OCI-LY7 (cell line): ENCODE data around the gene EVI5.

Experiments used
- EZH2phosphoT487 ChIP-seq: fragments of 200-600 bp; sonication (generic); IDR thresholded peaks from 2 replicates; pipeline ENCODE4 v1.6.1; 2018; ENCODE audit warnings: low read depth, borderline replicate concordance, mild to moderate bottlenecking, mixed run types, antibody characterized with exemption, low read length, moderate library complexity, mixed read lengths
- TF ChIP-seq, protein P1 (sequence below): fragments of 200-600 bp; sonication (generic); conservative IDR thresholded peaks from 2 replicates; pipeline ENCODE4 v1.5.1; 2014; ENCODE audit warnings: mild to moderate bottlenecking, antibody characterized with exemption, low read length, moderate library complexity, mixed read lengths

DNA sequence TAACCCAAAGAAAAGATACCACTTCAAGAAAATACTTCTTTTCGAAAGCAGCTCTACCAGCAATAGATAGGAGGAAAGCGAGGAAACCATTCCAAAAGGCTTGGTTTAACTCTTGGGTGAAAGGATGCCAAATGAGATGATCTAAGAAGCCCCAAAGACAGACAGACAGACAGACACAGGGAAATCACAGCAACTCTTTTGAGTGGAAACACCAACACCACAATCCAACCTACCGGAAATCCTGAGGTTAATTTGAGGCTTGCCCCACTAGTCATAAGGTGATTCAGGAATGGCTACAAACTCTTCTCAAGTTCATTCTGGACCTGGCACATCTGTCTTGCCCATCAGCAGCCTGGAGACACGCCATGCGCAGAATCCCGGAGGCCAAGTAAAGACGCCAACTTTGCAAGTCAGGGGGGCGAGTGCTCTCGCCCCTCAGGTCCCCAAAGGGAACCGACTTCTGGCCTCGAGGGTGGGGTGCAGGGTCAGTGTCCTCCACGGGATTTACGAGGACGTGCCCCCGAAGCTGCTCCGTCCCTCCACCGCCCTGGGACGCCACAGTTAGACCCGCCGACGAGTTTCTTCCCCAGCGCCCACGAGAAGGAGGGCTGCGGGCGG, 778 bp downstream of the EVI5 start:
- TF ChIP-seq, protein P1, sequence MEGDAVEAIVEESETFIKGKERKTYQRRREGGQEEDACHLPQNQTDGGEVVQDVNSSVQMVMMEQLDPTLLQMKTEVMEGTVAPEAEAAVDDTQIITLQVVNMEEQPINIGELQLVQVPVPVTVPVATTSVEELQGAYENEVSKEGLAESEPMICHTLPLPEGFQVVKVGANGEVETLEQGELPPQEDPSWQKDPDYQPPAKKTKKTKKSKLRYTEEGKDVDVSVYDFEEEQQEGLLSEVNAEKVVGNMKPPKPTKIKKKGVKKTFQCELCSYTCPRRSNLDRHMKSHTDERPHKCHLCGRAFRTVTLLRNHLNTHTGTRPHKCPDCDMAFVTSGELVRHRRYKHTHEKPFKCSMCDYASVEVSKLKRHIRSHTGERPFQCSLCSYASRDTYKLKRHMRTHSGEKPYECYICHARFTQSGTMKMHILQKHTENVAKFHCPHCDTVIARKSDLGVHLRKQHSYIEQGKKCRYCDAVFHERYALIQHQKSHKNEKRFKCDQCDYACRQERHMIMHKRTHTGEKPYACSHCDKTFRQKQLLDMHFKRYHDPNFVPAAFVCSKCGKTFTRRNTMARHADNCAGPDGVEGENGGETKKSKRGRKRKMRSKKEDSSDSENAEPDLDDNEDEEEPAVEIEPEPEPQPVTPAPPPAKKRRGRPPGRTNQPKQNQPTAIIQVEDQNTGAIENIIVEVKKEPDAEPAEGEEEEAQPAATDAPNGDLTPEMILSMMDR = no peak
- no peak for TF ChIP-seq EZH2phosphoT487
